ENCODE measurements around the gene FRAT1. TPM values are rescaled to one million over a fixed set of nuclear protein-coding genes. Genes with fewer than 3 reads are reported as not detected.

The FRAT1 gene
- total RNA-seq, 1 experiment from 2014 or later: 5.3 TPM

- no peak for TF ChIP-seq POLR2AphosphoS5 (IDR thresholded peaks at IDR 0.05; ENCODE audit: low read depth, low read length)
- TF ChIP-seq TCF7L2 (IDR thresholded peaks at IDR 0.05; ENCODE audit: low read depth, low read length): no peak
- no peak for TF ChIP-seq REST (IDR thresholded peaks at IDR 0.05; ENCODE audit: insufficient read depth in 1 of 2, low read depth in 2 of 2, low read length in 1 of 2)
- TF ChIP-seq, protein P1, sequence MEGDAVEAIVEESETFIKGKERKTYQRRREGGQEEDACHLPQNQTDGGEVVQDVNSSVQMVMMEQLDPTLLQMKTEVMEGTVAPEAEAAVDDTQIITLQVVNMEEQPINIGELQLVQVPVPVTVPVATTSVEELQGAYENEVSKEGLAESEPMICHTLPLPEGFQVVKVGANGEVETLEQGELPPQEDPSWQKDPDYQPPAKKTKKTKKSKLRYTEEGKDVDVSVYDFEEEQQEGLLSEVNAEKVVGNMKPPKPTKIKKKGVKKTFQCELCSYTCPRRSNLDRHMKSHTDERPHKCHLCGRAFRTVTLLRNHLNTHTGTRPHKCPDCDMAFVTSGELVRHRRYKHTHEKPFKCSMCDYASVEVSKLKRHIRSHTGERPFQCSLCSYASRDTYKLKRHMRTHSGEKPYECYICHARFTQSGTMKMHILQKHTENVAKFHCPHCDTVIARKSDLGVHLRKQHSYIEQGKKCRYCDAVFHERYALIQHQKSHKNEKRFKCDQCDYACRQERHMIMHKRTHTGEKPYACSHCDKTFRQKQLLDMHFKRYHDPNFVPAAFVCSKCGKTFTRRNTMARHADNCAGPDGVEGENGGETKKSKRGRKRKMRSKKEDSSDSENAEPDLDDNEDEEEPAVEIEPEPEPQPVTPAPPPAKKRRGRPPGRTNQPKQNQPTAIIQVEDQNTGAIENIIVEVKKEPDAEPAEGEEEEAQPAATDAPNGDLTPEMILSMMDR (IDR thresholded peaks at IDR 0.05): no peak
- no peak for TF ChIP-seq SIN3A (IDR thresholded peaks at IDR 0.05; ENCODE audit: borderline replicate concordance, insufficient read depth, low read depth, low read length)
- DNase-seq (ENCODE audit: low read depth, low spot score) (no peak), ATAC-seq (no peak)
- H3K4me1 ChIP-seq (ENCODE audit: control insufficient read depth, insufficient read depth, low read length): peaks cover 53% of the 10 kb centered on the region
- CTCF ChIA-PET: interaction anchor here (2.4 kb wide), 1 partner anchor 55 kb away, joined by 26 read pairs; no protein-coding TSS in a partner anchor
- H3K9me3 ChIP-seq (ENCODE audit: control insufficient read depth, insufficient read depth, low read depth, low read length): no peaks in the 10 kb centered on the region
- no peaks in the 10 kb centered on the region for H3K36me3 ChIP-seq (ENCODE audit: control insufficient read depth, insufficient read depth, low read length)
- in situ Hi-C loops (cut with HindIII; ENCODE audit: low pct_unique_long_range_greater_than_20kb, low sequenced_read_pairs): no loop called here
- POLR2A ChIA-PET: interaction anchor here (0.5 kb wide), 1 partner anchor 12 kb away, joined by 4 read pairs; no protein-coding TSS in a partner anchor
- H3K27me3 ChIP-seq (ENCODE audit: control insufficient read depth, insufficient read depth, low read length): no peaks in the 10 kb centered on the region
- H3K27ac ChIP-seq (ENCODE audit: low read length): peak overlapping the region; percentile 86
- intact Hi-C loops (cut with micrococcal nuclease; ENCODE audit: unreplicated experiment): loop anchor here (5.0 kb wide), 1 partner anchor 50 kb away; no protein-coding TSS in a partner anchor
- BruUV-seq (replicated peaks): no TSS peak
- no peak overlapping the region for H3K4me3 ChIP-seq (ENCODE audit: low read depth in 2 of 2, low read length in 2 of 2)
Observed at GRCh38 chr10:97277551-97277950, 41.5 kb upstream of the FRAT1 start.

GRCh38 chr10:97278491-97278989 is 40.5 kb upstream of the FRAT1 start:
- Histone ChIP-seq H3K27me3 (ENCODE audit: control insufficient read depth, insufficient read depth, low read length) (no peaks in the 10 kb centered on the region), H3K36me3 (ENCODE audit: control insufficient read depth, insufficient read depth, low read length) (no peaks in the 10 kb centered on the region), H3K4me3 (ENCODE audit: low read depth in 2 of 2, low read length in 2 of 2) (no peak overlapping the region), H3K4me1 (ENCODE audit: control insufficient read depth, insufficient read depth, low read length) (peaks cover 53% of the 10 kb centered on the region), H3K27ac (ENCODE audit: low read length) (peak overlapping the region; percentile 86), H3K9me3 (ENCODE audit: control insufficient read depth, insufficient read depth, low read depth, low read length) (no peaks in the 10 kb centered on the region)
- intact Hi-C loops (cut with micrococcal nuclease; ENCODE audit: unreplicated experiment) (loop anchor here (5.0 kb wide), 1 partner anchor 49 kb away; no protein-coding TSS in a partner anchor), in situ Hi-C loops (cut with HindIII; ENCODE audit: low pct_unique_long_range_greater_than_20kb, low sequenced_read_pairs) (no loop called here)
- TF ChIP-seq TCF7L2 (IDR thresholded peaks at IDR 0.05; ENCODE audit: low read depth, low read length): no peak
- TF ChIP-seq, protein P1 (IDR thresholded peaks at IDR 0.05): peak; percentile 77; the same call in 1 of the 2 replicates
- DNase-seq (ENCODE audit: low read depth, low spot score): peak; percentile 78
- CTCF ChIA-PET: interaction anchor here (0.5 to 2.4 kb wide), 14 partner anchors 10 to 312 kb away, joined by 3 to 26 read pairs (median 6); no protein-coding TSS in a partner anchor
- POLR2A ChIA-PET: interaction anchor here (0.6 to 0.8 kb wide), 4 partner anchors 13 to 55 kb away, joined by 3 to 10 read pairs (median 5); no protein-coding TSS in a partner anchor
- no TSS peak for BruUV-seq (replicated peaks)
- peak; percentile 77 for ATAC-seq

Data from Panc1 (cell line).